BJ (cell line): Measurements from ENCODE around the gene CDKAL1. TPM values are rescaled to one million over a fixed set of nuclear protein-coding genes. Genes with fewer than 3 reads are reported as not detected.

Experiments used
- CTCF ChIA-PET: fragments of 350-600 bp; formaldehyde crosslinking; extraction: SDS; loops from one replicate; lab custom pipeline; 2021; ENCODE audit warnings: antibody characterized with exemption, inconsistent platforms; lab: Yijun Ruan, JAX
- POLR2A ChIA-PET: fragments of 300-600 bp; sonication (Branson Sonifier 250); formaldehyde crosslinking; extraction: SDS; loops from one replicate; lab custom pipeline; 2021; ENCODE audit warnings: antibody characterized with exemption; lab: Charles Lee
- DNase-seq: peaks from one replicate; pipeline ENCODE4 v3.0.0-alpha.2; 2011; ENCODE audit warnings: low read depth
- H3K27me3 ChIP-seq: 2 replicates; pipeline ENCODE4 v1.6.0; 2011; ENCODE audit warnings: low read length; ENCODE audit not compliant: control insufficient read depth, insufficient read depth
- H3K36me3 ChIP-seq: 2 replicates; pipeline ENCODE4 v1.5.1; 2011; ENCODE audit warnings: low read length; ENCODE audit not compliant: control insufficient read depth, insufficient read depth
- H3K4me3 ChIP-seq: 2 replicates; pipeline ENCODE4 v1.5.1; 2011; ENCODE audit warnings: low read depth, mild to moderate bottlenecking, control low read depth, low read length
- CTCF ChIP-seq: IDR thresholded peaks from 2 replicates; pipeline ENCODE4 v1.5.1; 2011; ENCODE audit warnings: low read depth, mild to moderate bottlenecking, control low read depth, inconsistent platforms, low read length, moderate library complexity; ENCODE audit not compliant: insufficient read depth
- polyA plus RNA-seq: library from polyadenylated mRNA; depleted of rRNA; stranded (reverse); fragments of >200 nt; gene quantifications from 2 replicates; pipeline ENCODE4 v1.2.3, GENCODE V29; 2011

CDKAL1 gene
- polyA plus RNA-seq, 1 experiment = 3.8 TPM

GRCh38 chr6:21102201-21102600, 567.9 kb downstream of the CDKAL1 start:
- POLR2A ChIA-PET = no interaction called here
- no peak for DNase-seq
- CTCF ChIA-PET = no interaction called here
- no peak for TF ChIP-seq CTCF
- no peak overlapping the region for H3K4me3 ChIP-seq
- no peaks in the 10 kb centered on the region for H3K27me3 ChIP-seq
- no peaks in the 10 kb centered on the region for H3K36me3 ChIP-seq

- TF ChIP-seq CTCF = no peak
- CTCF ChIA-PET = no interaction called here
- POLR2A ChIA-PET = no interaction called here
These were observed 568.4 kb downstream of the CDKAL1 start for GRCh38 chr6:21102624-21103023.

GRCh38 chr6:21103626-21104224, 569.5 kb downstream of the CDKAL1 start:
- POLR2A ChIA-PET = no interaction called here
- no peak for TF ChIP-seq CTCF
- H3K4me3 ChIP-seq = no peak overlapping the region
- H3K36me3 ChIP-seq = no peaks in the 10 kb centered on the region
- H3K27me3 ChIP-seq = no peaks in the 10 kb centered on the region
- CTCF ChIA-PET = no interaction called here
- DNase-seq = no peak

More at GRCh38 chr6:21102624-21103023, 568.4 kb downstream of the CDKAL1 start:
- no peak overlapping the region for H3K4me3 ChIP-seq
- no peaks in the 10 kb centered on the region for H3K36me3 ChIP-seq
- no peaks in the 10 kb centered on the region for H3K27me3 ChIP-seq
- no peak for DNase-seq

- no peaks in the 10 kb centered on the region for H3K27me3 ChIP-seq
- ChIA-PET CTCF (interaction anchor here (0.9 kb wide), 1 partner anchor 25 kb away, joined by 4 read pairs; no protein-coding TSS in a partner anchor), POLR2A (no interaction called here)
- TF ChIP-seq CTCF = no peak
- DNase-seq = no peak
- H3K36me3 ChIP-seq = no peaks in the 10 kb centered on the region
- no peak overlapping the region for H3K4me3 ChIP-seq
These were observed 570.0 kb downstream of the CDKAL1 start for GRCh38 chr6:21104288-21104687.

- CTCF ChIA-PET = no interaction called here
- POLR2A ChIA-PET = no interaction called here
- Histone ChIP-seq H3K27me3 (no peaks in the 10 kb centered on the region), H3K36me3 (no peaks in the 10 kb centered on the region), H3K4me3 (no peak overlapping the region)
- no peak for DNase-seq
- TF ChIP-seq CTCF = no peak
These were observed 573.5 kb downstream of the CDKAL1 start for GRCh38 chr6:21107796-21108195.
